HepG2 (cell line): Measurements from ENCODE around the gene FCGR3B. TPM values are rescaled to one million over a fixed set of nuclear protein-coding genes. Genes with fewer than 3 reads are reported as not detected.
"Not testable (repeated sequence)": the region's sequence is repeated elsewhere in the genome, so short reads cannot be mapped to it uniquely, and the experiment has no call there.

Experiments
- ATAC-seq: fragments of 200-7000 bp; cut with Tn5 transposase; 3 replicates; pipeline ENCODE4 v1.9.1; 2020; ENCODE audit warnings: mild to moderate bottlenecking, moderate library complexity
- BruUV-seq: library from RNA; stranded (reverse); fragments of 400-500 nt; replicated peaks from 2 replicates; lab custom pipeline; 2021; lab: Mats Ljungman, UMichigan
- CTCF ChIA-PET: fragments of 300-600 bp; formaldehyde crosslinking; extraction: SDS; loops from one replicate; lab custom pipeline; 2021; ENCODE audit warnings: low total read pairs, inconsistent platforms, low intra/inter-chr PET ratio; lab: Yijun Ruan, JAX
- POLR2A ChIA-PET: fragments of 350-600 bp; sonication (Branson Sonifier 250); formaldehyde crosslinking; loops from one replicate; lab custom pipeline; 2020; ENCODE audit warnings: antibody characterized with exemption, inconsistent platforms; lab: Yijun Ruan, JAX
- DNase-seq: peaks from one replicate; pipeline ENCODE4 v3.0.0-alpha.2; 2015; ENCODE audit warnings: low spot score
- FAIRE-seq: peaks from 3 replicates; lab custom pipeline; 2011; peaks lifted over from hg19 to GRCh38; lab: Jason Lieb, UNC
- H2AFZ ChIP-seq: one replicate; pipeline ENCODE4 v1.6.1; 2011; ENCODE audit warnings: low read length, inconsistent platforms
- H3K27ac ChIP-seq: fragments of 300-600 bp; 3 replicates; pipeline ENCODE4 v1.8.0; 2011; ENCODE audit warnings: mixed run types, mild to moderate bottlenecking, mixed read lengths, low read length, inconsistent platforms; ENCODE audit not compliant: insufficient read depth; ENCODE audit errors: extremely low read length
- H3K27me3 ChIP-seq, 2 experiments: fragments of 200-600 bp in 1 of 2; 2 replicates in 1 of 2; 3 replicates in 1 of 2; pipeline versions ENCODE4 v1.6.0 to v1.8.0; 2011; ENCODE audit warnings: low read length in 2 of 2, mild to moderate bottlenecking in 2 of 2, moderate library complexity in 2 of 2, inconsistent platforms in 1 of 2; ENCODE audit not compliant: insufficient read depth in 2 of 2, control insufficient read depth in 1 of 2
- H3K36me3 ChIP-seq, 2 experiments: fragments of 200-600 bp in 1 of 2; replicated peaks in 1 of 2; 2 replicates in 1 of 2; 3 replicates in 1 of 2; pipeline versions ENCODE4 v1.5.1 to v1.8.0; 2011; ENCODE audit warnings: low read length in 2 of 2, inconsistent platforms in 1 of 2; ENCODE audit not compliant: insufficient read depth in 2 of 2, control insufficient read depth in 1 of 2
- H3K4me1 ChIP-seq: 2 replicates; pipeline ENCODE4 v1.5.1; 2012; ENCODE audit warnings: low read length, inconsistent platforms; ENCODE audit not compliant: insufficient read depth
- H3K4me2 ChIP-seq: 2 replicates; pipeline ENCODE4 v1.6.0; 2011; ENCODE audit warnings: low read depth, low read length, inconsistent platforms
- H3K4me3 ChIP-seq, 3 experiments: fragments of 200-600 bp in 1 of 3; sonication (generic), shearing (Covaris generic) in 1 of 3; replicated peaks in 1 of 3; 2 replicates each; pipeline ENCODE4 v1.5.1; 2011 to 2016; ENCODE audit warnings: low read length in 3 of 3, inconsistent platforms in 2 of 3, low read depth in 2 of 3, mild to moderate bottlenecking in 2 of 3, control low read depth in 1 of 3, mixed read lengths in 1 of 3; ENCODE audit not compliant: insufficient read depth in 1 of 3
- H3K79me2 ChIP-seq: one replicate; pipeline ENCODE4 v1.6.1; 2011; ENCODE audit warnings: low read length, inconsistent platforms; ENCODE audit not compliant: insufficient read depth
- H3K9ac ChIP-seq: 2 replicates; pipeline ENCODE4 v1.6.0; 2011; ENCODE audit warnings: mild to moderate bottlenecking, low read depth, low read length, inconsistent platforms; ENCODE audit not compliant: insufficient read depth
- H3K9me3 ChIP-seq: 2 replicates; pipeline ENCODE4 v1.5.1; 2012; ENCODE audit warnings: mild to moderate bottlenecking, low read length
- H4K20me1 ChIP-seq: 2 replicates; pipeline ENCODE4 v1.6.0; 2011; ENCODE audit warnings: inconsistent platforms, mild to moderate bottlenecking, low read length, moderate library complexity; ENCODE audit not compliant: insufficient read depth
- WGBS: methylation state at CpG from one replicate; pipeline ENCODE4 v1.1.6; 2017; ENCODE audit warnings: low lambda C conversion rate; 5-methylcytosine and 5-hydroxymethylcytosine counted together
- in situ Hi-C: cut with HindIII; loops from 2 replicates; pipeline ENCODE4 v1.10.0; 2017; ENCODE audit warnings: low pct_unique_long_range_greater_than_20kb; ENCODE audit not compliant: extremely low pct_ligation_motif_present
- intact Hi-C: fragments of 100-400 bp; cut with micrococcal nuclease; formaldehyde crosslinking; loops from one replicate; pipeline ENCODE4 v1.10.0; 2022; ENCODE audit not compliant: unreplicated experiment
- polyA plus RNA-seq, 8 experiments: library from polyadenylated mRNA; depleted of rRNA in 3 of 8; stranded (reverse) in 7 of 8; unstranded in 1 of 8; fragments of >200 nt; fragmentation: Illumina TruSeq in 4 of 8; extraction: Trizol in 4 of 8; gene quantifications; 2 replicates each; pipeline versions ENCODE4 v1.2.1 to v1.2.3, GENCODE V29; 2011 to 2016; ENCODE audit warnings: low read depth in 4 of 8, missing spikeins in 1 of 8, mixed read lengths in 1 of 8; ENCODE audit not compliant: insufficient read depth in 1 of 8
- total RNA-seq, 5 experiments: library from RNA; depleted of rRNA; stranded (reverse); fragments of >200 nt; fragmentation: Illumina TruSeq; extraction: Trizol; gene quantifications; 2 replicates each; pipeline ENCODE4 v1.2.3, GENCODE V29; 2016; ENCODE audit warnings: low read depth in 1 of 5

FCGR3B gene
- total and polyA plus RNA-seq, 2 of the 13 experiments (the other 11 are each of a cell fraction or from before 2014, with no cell fraction given), result not detected

DNA sequence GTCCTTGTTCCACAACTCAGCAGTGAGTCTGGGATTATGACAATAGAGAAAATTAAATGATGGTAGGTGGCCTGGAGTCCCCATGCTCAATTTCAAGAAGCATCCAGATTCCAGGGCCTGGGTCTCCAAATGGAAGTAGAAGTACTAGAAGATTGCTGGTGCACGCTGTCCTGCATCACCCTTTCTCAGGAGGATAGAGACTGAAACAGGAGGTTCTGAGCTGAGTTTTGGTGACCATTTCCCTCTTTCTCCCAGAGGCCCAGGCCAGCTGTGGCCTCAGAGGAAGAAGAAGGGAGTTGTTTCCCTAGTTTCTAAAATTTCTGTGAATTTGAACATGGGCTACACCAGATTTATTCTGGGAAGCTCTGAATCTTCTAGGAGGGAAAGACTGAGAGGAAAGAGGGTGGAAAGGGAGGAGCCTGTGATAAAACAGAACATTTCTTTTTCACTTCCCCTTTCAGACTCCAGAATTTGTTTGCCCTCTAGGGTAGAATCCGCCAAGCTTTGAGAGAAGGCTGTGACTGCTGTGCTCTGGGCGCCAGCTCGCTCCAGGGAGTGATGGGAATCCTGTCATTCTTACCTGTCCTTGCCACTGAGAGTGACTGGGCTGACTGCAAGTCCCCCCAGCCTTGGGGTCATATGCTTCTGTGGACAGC lies 31.8 kb upstream of the FCGR3B start, which contains the start of gene FCGR2B:
Gene FCGR2B (plus strand): TSS at position 460 of the 656 bp plus-strand sequence. CDS start 99 bp downstream, at position 559.
- intact Hi-C loops, H2AFZ ChIP-seq, CTCF ChIA-PET, POLR2A ChIA-PET, H3K4me1 ChIP-seq, FAIRE-seq, H4K20me1 ChIP-seq, ATAC-seq, DNase-seq, H3K79me2 ChIP-seq, H3K36me3 ChIP-seq, H3K9me3 ChIP-seq, H3K27ac ChIP-seq, in situ Hi-C loops, H3K4me3 ChIP-seq, H3K4me2 ChIP-seq, H3K9ac ChIP-seq, H3K27me3 ChIP-seq, BruUV-seq: not testable (repeated sequence)
- no CpG with 5 or more reads among the region's 4 CpGs for WGBS

DNA sequence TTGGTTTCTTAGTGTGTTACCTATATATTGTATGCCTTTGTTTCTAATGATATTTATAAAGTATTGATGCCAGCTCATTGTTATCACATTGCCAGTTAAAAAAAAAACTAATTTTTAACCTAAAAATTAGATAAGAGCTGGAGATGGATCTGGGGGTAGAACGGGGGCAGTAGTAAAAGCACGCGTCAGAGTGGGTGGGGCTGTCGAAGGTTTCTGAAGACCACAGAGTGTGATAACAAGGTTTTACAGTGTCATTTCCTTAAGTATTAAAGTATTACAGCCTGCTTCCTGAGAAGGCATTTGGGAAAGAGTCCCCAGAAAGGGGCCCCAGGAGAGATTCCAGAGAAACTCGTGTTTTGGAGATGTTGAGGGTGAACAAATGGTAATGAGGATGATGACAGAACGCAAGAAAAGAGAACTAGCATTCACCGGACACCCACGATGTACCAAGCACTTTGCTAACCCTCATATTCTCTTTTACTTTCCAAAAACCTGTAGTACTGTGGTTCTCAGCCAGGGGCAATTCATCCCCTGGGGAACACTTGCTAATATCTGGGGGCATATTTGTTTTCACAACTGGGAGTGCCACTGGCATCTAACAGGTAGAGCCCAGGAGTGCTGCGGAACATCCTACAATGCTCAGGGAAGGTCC lies 30.8 kb upstream of the FCGR3B start:
- BruUV-seq, H3K4me2 ChIP-seq, H3K27ac ChIP-seq, DNase-seq, CTCF ChIA-PET, ATAC-seq, H3K27me3 ChIP-seq, H3K79me2 ChIP-seq, H2AFZ ChIP-seq, FAIRE-seq, H3K9me3 ChIP-seq, H4K20me1 ChIP-seq, H3K4me1 ChIP-seq, POLR2A ChIA-PET, intact Hi-C loops, H3K9ac ChIP-seq, H3K36me3 ChIP-seq, in situ Hi-C loops, H3K4me3 ChIP-seq: not testable (repeated sequence)
- WGBS, result no CpG with 5 or more reads among the region's 9 CpGs

DNA sequence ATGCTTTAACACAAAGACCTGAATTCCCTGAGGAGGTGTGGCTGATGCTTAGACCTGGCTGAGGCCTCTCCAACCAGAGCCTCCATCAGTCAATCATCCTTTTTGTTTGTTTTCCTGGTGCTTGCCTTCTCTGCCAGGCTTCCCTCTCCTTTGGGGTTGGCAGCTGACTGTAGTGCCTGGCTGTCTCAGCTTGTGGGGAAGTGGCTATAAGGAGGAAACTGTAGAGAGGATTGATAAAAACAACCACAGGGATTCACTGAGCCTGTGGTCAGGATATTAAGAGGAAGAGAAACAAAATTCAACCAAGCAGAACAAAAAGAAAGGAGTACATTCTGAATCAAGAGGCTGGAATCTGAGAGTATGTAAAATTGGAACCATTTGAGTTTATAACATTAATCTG lies 27.5 kb upstream of the FCGR3B start:
- H3K9me3 ChIP-seq, H3K9ac ChIP-seq, H3K4me2 ChIP-seq, CTCF ChIA-PET, H3K36me3 ChIP-seq, POLR2A ChIA-PET, H2AFZ ChIP-seq, H3K79me2 ChIP-seq, H3K27ac ChIP-seq, H3K4me1 ChIP-seq, BruUV-seq, ATAC-seq, H3K4me3 ChIP-seq, DNase-seq, in situ Hi-C loops, intact Hi-C loops, H3K27me3 ChIP-seq, FAIRE-seq, H4K20me1 ChIP-seq: not testable (repeated sequence)

DNA sequence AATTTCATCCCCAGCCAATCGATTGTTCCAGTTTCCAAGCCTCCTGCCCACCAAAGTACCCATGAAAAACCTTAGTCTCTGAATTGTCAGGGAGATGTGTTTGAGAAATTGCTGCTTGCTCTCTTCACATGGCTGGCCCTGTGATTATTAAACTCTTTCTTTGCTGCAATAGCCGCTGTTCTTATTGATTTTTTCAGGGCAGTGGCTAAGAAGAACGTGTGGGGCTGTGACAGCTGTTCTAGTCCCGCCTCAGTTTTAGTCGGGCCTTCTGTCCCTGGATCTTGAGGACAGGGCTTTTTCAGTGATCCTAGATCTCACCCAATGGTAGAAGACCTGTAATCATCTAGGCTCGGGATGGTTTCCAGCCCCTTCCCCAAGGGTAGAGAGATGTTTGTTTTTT lies 23.0 kb upstream of the FCGR3B start:
- H3K4me2 ChIP-seq, H3K27ac ChIP-seq, H2AFZ ChIP-seq, H3K4me3 ChIP-seq, FAIRE-seq, in situ Hi-C loops, BruUV-seq, H3K27me3 ChIP-seq, H3K4me1 ChIP-seq, H3K36me3 ChIP-seq, CTCF ChIA-PET, H4K20me1 ChIP-seq, ATAC-seq, H3K9me3 ChIP-seq, POLR2A ChIA-PET, DNase-seq, H3K79me2 ChIP-seq, H3K9ac ChIP-seq, intact Hi-C loops: not testable (repeated sequence)
- WGBS, result 6% methylated on average over 2 of the region's 6 CpGs
